Omental fat pad (tissue), 4 donors: ENCODE results near the gene TRIM46. TPM values are rescaled to one million over a fixed set of nuclear protein-coding genes. Genes with fewer than 3 reads are reported as not detected.
"Not testable (repeated sequence)": the region's sequence is repeated elsewhere in the genome, so short reads cannot be mapped to it uniquely, and the experiment has no call there.

Source experiments
- ATAC-seq: fragments of 150-250 bp; one replicate; pipeline ENCODE4 v1.9.1; 2016; ENCODE audit warnings: mild to moderate bottlenecking, moderate library complexity; ENCODE audit not compliant: low FRiP score
- DNase-seq: peaks from one replicate; pipeline ENCODE4 v3.0.0-alpha.2; 2019; ENCODE audit warnings: low spot score
- small RNA-seq: library from RNA; depleted of rRNA; stranded (forward); fragments of <200 nt; gene quantifications from one replicate; pipeline ENCODE3, GENCODE V24; 2016
- total RNA-seq, 4 donors: library from RNA; depleted of rRNA; stranded (reverse); fragments of >200 nt; gene quantifications; one replicate each; pipeline ENCODE4 v1.1.0, GENCODE V29; 2016
- TF ChIP-seq, protein P1 (sequence below), 3 donors: fragments of 450-650 bp; IDR thresholded peaks; one replicate each; pipeline ENCODE4 v1.5.1; 2016 to 2017; ENCODE audit warnings: antibody characterized with exemption in 3 of 3, mild to moderate bottlenecking in 3 of 3, moderate library complexity in 2 of 3

TRIM46 gene
- total RNA-seq, 4 donors from 2014 or later, result 0.36 to 1.4 (median 1.1) TPM

DNA sequence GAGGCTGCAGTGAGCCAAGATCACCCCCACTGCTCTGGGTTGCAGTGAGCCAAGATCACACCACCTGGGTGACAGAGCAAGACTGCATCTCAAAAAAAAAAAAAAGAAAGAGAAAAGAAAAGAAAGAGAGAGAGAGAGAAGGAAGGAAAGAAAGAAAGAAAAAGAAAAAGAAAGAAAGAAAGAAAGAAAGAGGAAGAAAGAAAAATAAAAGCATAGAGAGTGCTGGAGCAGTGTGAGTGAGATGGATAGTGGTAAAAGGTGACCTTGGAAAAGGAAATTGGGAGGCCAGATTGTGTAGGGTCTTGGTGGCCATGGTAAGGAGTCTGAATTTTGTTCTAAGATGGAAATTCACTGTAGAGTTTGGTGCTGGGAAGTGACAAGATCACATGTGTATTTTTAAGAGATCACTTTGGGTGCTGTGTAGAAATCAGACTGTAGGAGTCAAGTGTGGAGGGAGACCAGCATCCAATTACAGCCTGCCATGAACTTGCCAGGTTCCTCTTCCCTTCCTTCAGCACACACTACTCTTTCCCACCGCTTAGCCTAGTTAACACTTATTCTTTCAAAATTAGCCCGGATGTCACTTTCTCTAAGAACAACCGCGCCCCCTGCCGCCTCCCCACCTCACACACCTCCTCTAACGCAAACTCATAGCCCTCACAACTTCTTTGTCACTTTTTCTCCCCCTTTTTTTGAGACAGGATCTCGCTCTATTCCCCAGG is 52.7 kb downstream of the TRIM46 start:
- TF ChIP-seq, protein P1, sequence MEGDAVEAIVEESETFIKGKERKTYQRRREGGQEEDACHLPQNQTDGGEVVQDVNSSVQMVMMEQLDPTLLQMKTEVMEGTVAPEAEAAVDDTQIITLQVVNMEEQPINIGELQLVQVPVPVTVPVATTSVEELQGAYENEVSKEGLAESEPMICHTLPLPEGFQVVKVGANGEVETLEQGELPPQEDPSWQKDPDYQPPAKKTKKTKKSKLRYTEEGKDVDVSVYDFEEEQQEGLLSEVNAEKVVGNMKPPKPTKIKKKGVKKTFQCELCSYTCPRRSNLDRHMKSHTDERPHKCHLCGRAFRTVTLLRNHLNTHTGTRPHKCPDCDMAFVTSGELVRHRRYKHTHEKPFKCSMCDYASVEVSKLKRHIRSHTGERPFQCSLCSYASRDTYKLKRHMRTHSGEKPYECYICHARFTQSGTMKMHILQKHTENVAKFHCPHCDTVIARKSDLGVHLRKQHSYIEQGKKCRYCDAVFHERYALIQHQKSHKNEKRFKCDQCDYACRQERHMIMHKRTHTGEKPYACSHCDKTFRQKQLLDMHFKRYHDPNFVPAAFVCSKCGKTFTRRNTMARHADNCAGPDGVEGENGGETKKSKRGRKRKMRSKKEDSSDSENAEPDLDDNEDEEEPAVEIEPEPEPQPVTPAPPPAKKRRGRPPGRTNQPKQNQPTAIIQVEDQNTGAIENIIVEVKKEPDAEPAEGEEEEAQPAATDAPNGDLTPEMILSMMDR (IDR thresholded peaks at IDR 0.05), result no peak
- ATAC-seq, result peak; percentile 34
- peak; percentile 64 for DNase-seq

DNA sequence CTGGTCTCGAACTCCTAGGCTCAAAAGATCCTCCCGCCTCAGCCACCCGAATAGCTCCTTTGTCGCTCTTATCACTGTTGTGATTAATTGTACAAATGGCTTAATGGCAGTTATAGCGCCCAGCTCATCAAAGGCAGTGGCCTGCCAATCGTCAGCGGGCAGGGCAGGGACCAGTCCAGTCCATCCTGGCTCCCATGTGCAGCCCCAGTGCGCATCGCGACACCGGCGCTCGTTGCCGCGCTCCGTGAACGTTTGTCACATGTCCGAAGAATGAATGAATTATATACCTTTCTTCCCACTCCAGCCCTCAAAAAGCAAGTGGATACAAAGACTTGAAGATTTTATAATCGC is 53.2 kb downstream of the TRIM46 start:
- TF ChIP-seq, protein P1 (IDR thresholded peaks at IDR 0.05), result peak in 1 of 3 donors; percentile 1
- DNase-seq, result no peak
- peak; percentile 39 for ATAC-seq

DNA sequence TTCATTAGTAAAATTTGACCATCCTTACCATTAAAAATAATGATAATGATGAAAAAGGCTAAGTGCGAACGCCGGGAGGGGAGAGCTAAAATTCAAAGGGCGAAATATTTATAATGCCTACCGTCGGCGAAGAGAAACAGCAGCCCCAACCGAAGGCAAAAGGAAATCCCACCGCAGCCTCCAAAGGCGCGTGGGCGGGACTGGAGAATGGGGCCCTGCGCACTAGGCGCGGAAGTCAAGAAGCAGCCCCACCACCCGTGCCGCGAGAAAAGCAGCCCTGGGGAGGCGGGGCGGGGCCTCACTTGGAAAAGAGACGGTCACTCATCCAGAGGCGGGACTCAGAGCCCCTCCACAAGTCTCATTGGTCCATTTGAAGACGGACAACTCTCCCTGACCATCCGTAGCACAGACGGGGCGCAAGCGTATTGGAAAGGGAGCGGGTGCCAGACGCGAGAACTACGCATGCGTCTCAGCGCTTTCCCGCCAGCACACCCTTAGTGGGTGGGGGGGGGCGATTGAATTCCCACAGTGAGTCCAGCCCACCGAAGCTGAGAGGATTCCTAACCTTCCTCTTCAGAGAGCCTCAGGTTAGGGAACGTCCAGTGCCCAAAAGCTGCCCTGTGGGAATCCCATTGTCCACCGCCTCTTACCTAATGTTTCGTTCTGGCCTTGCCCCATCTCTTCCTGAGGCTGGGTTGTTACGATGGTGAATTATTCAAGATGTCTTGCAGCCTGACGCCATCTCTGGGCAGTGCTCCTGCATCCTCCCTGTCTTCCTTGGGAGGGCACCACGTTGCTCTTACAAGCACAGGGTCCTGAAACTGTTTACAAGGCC is 53.8 kb downstream of the TRIM46 start:
- DNase-seq, result peak; percentile 96
- TF ChIP-seq, protein P1 (IDR thresholded peaks at IDR 0.05), result no peak
- ATAC-seq, result peak; percentile 97

DNA sequence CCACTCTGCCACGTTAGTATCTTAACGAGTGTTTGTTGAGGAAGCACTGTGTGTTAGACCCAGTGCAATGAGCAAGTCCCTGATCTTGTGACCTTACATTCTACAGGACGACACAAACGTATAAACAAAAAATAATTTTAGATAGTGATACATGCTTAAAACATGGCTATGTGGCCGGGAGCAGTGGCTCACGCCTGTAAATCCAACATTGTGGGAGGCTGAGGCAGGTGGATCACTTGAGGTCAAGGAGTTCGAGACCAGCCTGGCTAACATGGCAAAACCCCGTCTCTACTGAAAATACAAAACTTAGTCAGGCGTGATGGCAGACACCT is 54.4 kb downstream of the TRIM46 start:
- DNase-seq, result no peak
- TF ChIP-seq, protein P1 (IDR thresholded peaks at IDR 0.05), result no peak
- no peak for ATAC-seq

DNA sequence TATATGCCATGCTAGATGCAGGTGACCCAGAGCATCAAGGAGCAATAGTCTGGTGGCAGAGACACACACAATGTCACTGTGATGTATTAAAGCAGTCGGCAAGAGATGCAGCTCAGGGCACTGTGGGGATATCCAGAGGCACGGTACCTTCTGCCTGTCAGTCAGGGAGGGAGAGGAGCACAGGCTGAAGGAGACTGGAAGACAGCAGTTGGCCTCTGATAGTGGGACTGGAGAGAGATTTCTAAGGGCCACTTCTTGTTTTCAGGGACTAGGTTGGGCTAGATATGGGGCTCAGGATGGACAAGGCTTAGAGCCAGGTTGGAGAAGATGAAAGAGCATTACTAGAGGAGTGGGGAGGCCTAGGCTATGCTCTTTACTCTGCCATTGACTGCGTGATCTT is 57.7 kb downstream of the TRIM46 start:
- DNase-seq, ATAC-seq: not testable (repeated sequence)

DNA sequence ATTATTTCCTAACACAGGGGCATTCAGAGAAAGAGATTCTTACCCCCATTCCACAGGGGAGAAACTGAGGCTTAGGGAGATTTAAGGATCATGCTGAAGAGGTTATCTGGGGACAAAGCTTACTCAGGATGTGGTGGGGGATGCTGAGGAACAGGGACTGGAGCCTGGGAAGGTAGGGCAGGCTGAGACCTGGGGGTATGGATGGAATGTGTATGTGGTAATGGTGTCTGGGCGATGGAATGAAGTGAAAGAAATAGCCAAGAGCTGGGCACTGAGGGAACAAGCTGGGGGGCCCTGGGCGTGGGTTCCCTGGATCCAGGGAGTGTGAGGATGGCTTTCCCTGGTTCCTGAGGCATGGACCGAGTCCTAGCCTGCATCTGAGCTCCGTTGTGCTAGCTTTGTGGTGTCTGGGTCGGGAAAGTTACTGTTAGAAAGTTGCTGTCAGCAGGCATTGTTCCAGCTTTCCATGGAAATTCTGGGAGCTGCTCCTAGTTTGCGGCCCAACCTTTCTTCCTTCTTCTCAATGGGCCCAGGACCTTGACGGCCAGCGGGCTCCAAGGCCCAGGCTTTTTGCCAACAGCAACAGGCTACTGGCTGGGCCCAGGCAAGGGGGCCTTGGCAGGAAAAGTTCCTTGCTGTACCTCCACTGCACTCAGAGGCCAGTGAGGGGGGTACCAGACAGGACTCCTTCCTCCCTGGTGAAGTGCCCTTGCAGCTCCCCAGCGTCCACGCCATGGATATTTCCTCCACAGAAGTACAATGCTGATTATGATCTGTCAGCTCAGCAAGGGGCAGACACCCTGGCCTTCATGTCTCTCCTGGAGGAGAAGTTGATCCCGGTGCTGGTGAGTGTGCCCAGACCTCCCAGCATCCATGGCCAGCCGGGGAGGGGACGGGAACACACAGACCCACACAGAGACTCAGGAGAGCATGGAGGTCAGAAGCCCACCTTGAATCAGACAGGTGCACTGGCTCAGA is 58.6 kb downstream of the TRIM46 start:
- DNase-seq, ATAC-seq: not testable (repeated sequence)

DNA sequence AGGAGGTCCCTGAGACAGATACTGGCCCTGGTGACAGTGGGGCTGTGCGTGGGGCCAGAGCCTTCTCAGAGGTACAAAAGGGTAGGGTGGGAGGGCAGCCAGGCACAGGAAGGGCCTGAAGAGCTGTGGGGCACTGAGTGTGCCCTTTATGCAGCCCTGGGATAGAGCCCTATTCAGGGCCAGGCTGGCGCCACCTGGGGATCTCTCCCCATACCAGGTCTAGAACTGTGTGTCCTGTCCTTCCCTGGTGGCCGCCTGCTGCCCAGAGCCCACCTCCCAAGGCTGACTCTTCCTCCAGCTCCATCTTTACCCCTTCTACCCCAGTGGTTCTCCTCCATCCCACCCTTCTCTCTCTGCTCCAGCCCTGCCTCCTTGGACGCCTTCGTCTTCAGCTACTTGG is 59.9 kb downstream of the TRIM46 start:
- not testable (repeated sequence) for DNase-seq, ATAC-seq

Small RNAs within 50 kb of the gene (small RNA-seq; reads per million reads assigned to genes)
- gene HMGN2P18, result not detected

Other genes starting within 250 kb of the TRIM46 start
- gene PMVK, start 237.1 kb upstream of the TRIM46 start, total RNA-seq, result 10 to 100 TPM in 2 of 4 donors, 1 to 10 TPM in 2; 7.4 to 16.2 (median 12.1) TPM
- gene PBXIP1, start 217.8 kb upstream of the TRIM46 start, total RNA-seq, result 10 to 100 TPM; 65.0 to 93.7 (median 82.0) TPM
- 10 to 100 TPM; 10.2 to 21.2 (median 15.9) TPM for gene PYGO2, start 212.1 kb upstream of the TRIM46 start, total RNA-seq
- gene SHC1, start 203.1 kb upstream of the TRIM46 start, total RNA-seq, result 100 to 1,000 TPM; 152 to 265 (median 171) TPM
- 10 to 100 TPM; 34.0 to 72.8 (median 43.2) TPM for gene CKS1B, start 199.2 kb upstream of the TRIM46 start, total RNA-seq
- gene FLAD1, start 190.5 kb upstream of the TRIM46 start, total RNA-seq, result 10 to 100 TPM; 26.8 to 43.8 (median 30.9) TPM
- not detected for gene LENEP, start 180.3 kb upstream of the TRIM46 start, total RNA-seq
- gene ZBTB7B, start 171.0 kb upstream of the TRIM46 start, total RNA-seq, result 10 to 100 TPM; 38.6 to 66.4 (median 49.2) TPM
- under 1 TPM in 3 of 4 donors, not detected in 1; 0.36 to 0.79 (median 0.38) TPM for gene DCST2, start 140.1 kb upstream of the TRIM46 start, total RNA-seq
- not detected for gene DCST1, start 140.0 kb upstream of the TRIM46 start, total RNA-seq
- 100 to 1,000 TPM; 116 to 262 (median 157) TPM for gene ADAM15, start 122.5 kb upstream of the TRIM46 start, total RNA-seq
- gene EFNA4, start 110.1 kb upstream of the TRIM46 start, total RNA-seq, result 1 to 10 TPM; 1.7 to 5.0 (median 4.4) TPM
- gene EFNA3, start 95.0 kb upstream of the TRIM46 start, total RNA-seq, result 1 to 10 TPM in 2 of 4 donors, under 1 TPM in 1, not detected in 1; 0.84 to 1.8 (median 1.6) TPM
- 10 to 100 TPM; 29.2 to 61.7 (median 56.7) TPM for gene EFNA1, start 46.0 kb upstream of the TRIM46 start, total RNA-seq
- 10 to 100 TPM; 26.8 to 40.6 (median 27.5) TPM for gene SLC50A1, start 38.0 kb upstream of the TRIM46 start, total RNA-seq
- 10 to 100 TPM; 32.5 to 70.8 (median 58.5) TPM for gene DPM3, start 33.3 kb upstream of the TRIM46 start, total RNA-seq
- 100 to 1,000 TPM in 2 of 4 donors, 10 to 100 TPM in 2; 77.9 to 171 (median 99.7) TPM for gene KRTCAP2, start 545 bp upstream of the TRIM46 start, total RNA-seq
- gene THBS3, start 34.0 kb downstream of the TRIM46 start, total RNA-seq, result 10 to 100 TPM; 11.3 to 32.2 (median 25.0) TPM
- gene MTX1, start 34.8 kb downstream of the TRIM46 start, total RNA-seq, result 10 to 100 TPM; 38.3 to 52.0 (median 40.8) TPM
- gene ENTREP3, start 81.6 kb downstream of the TRIM46 start, total RNA-seq, result 10 to 100 TPM in 3 of 4 donors, 1 to 10 TPM in 1; 8.7 to 13.4 (median 11.9) TPM
- 10 to 100 TPM; 48.2 to 72.9 (median 63.1) TPM for gene SCAMP3, start 88.5 kb downstream of the TRIM46 start, total RNA-seq
- gene CLK2, start 99.7 kb downstream of the TRIM46 start, total RNA-seq, result 10 to 100 TPM; 16.9 to 41.3 (median 32.7) TPM
- 1 to 10 TPM in 2 of 4 donors, under 1 TPM in 2; 0.36 to 2.3 (median 1.2) TPM for gene HCN3, start 103.6 kb downstream of the TRIM46 start, total RNA-seq
- not detected for gene PKLR, start 127.6 kb downstream of the TRIM46 start, total RNA-seq
- 100 to 1,000 TPM in 1 of 4 donors, 10 to 100 TPM in 3; 73.9 to 151 (median 87.7) TPM for gene FDPS, start 135.0 kb downstream of the TRIM46 start, total RNA-seq
- gene RUSC1, start 147.0 kb downstream of the TRIM46 start, total RNA-seq, result 10 to 100 TPM; 11.5 to 21.1 (median 12.5) TPM